ENCODE results near the gene TMOD3. TPM values are rescaled to one million over a fixed set of nuclear protein-coding genes. Genes with fewer than 3 reads are reported as not detected.

TMOD3 gene
- total and polyA plus RNA-seq, 2 of the 8 experiments (the other 6 are each of a cell fraction or from before 2014, with no cell fraction given), result 3.9 to 29.0 TPM

DNA sequence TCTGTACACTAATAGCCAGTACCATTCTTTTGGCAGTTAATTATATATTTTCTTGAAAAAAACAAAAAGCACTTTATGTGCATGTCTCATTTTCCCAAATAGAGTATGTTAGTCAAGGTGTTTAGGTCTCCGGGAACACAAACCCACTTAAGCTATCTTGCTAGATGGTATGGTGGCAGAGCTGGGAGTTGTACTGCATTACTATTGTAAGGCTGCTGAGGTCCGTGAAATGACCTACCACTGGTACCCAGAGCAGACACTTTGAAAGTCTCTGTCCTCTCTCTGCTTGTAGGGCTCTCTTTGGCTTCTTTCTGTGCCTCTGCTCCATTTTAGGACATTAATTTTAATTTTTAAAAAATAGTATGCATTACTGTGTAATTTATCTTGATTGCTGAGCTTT lies 8.8 kb downstream of the TMOD3 start (continued):
- TF ChIP-seq, protein P1, sequence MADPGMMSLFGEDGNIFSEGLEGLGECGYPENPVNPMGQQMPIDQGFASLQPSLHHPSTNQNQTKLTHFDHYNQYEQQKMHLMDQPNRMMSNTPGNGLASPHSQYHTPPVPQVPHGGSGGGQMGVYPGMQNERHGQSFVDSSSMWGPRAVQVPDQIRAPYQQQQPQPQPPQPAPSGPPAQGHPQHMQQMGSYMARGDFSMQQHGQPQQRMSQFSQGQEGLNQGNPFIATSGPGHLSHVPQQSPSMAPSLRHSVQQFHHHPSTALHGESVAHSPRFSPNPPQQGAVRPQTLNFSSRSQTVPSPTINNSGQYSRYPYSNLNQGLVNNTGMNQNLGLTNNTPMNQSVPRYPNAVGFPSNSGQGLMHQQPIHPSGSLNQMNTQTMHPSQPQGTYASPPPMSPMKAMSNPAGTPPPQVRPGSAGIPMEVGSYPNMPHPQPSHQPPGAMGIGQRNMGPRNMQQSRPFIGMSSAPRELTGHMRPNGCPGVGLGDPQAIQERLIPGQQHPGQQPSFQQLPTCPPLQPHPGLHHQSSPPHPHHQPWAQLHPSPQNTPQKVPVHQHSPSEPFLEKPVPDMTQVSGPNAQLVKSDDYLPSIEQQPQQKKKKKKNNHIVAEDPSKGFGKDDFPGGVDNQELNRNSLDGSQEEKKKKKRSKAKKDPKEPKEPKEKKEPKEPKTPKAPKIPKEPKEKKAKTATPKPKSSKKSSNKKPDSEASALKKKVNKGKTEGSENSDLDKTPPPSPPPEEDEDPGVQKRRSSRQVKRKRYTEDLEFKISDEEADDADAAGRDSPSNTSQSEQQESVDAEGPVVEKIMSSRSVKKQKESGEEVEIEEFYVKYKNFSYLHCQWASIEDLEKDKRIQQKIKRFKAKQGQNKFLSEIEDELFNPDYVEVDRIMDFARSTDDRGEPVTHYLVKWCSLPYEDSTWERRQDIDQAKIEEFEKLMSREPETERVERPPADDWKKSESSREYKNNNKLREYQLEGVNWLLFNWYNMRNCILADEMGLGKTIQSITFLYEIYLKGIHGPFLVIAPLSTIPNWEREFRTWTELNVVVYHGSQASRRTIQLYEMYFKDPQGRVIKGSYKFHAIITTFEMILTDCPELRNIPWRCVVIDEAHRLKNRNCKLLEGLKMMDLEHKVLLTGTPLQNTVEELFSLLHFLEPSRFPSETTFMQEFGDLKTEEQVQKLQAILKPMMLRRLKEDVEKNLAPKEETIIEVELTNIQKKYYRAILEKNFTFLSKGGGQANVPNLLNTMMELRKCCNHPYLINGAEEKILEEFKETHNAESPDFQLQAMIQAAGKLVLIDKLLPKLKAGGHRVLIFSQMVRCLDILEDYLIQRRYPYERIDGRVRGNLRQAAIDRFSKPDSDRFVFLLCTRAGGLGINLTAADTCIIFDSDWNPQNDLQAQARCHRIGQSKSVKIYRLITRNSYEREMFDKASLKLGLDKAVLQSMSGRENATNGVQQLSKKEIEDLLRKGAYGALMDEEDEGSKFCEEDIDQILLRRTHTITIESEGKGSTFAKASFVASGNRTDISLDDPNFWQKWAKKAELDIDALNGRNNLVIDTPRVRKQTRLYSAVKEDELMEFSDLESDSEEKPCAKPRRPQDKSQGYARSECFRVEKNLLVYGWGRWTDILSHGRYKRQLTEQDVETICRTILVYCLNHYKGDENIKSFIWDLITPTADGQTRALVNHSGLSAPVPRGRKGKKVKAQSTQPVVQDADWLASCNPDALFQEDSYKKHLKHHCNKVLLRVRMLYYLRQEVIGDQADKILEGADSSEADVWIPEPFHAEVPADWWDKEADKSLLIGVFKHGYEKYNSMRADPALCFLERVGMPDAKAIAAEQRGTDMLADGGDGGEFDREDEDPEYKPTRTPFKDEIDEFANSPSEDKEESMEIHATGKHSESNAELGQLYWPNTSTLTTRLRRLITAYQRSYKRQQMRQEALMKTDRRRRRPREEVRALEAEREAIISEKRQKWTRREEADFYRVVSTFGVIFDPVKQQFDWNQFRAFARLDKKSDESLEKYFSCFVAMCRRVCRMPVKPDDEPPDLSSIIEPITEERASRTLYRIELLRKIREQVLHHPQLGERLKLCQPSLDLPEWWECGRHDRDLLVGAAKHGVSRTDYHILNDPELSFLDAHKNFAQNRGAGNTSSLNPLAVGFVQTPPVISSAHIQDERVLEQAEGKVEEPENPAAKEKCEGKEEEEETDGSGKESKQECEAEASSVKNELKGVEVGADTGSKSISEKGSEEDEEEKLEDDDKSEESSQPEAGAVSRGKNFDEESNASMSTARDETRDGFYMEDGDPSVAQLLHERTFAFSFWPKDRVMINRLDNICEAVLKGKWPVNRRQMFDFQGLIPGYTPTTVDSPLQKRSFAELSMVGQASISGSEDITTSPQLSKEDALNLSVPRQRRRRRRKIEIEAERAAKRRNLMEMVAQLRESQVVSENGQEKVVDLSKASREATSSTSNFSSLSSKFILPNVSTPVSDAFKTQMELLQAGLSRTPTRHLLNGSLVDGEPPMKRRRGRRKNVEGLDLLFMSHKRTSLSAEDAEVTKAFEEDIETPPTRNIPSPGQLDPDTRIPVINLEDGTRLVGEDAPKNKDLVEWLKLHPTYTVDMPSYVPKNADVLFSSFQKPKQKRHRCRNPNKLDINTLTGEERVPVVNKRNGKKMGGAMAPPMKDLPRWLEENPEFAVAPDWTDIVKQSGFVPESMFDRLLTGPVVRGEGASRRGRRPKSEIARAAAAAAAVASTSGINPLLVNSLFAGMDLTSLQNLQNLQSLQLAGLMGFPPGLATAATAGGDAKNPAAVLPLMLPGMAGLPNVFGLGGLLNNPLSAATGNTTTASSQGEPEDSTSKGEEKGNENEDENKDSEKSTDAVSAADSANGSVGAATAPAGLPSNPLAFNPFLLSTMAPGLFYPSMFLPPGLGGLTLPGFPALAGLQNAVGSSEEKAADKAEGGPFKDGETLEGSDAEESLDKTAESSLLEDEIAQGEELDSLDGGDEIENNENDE (IDR thresholded peaks at IDR 0.05; ENCODE audit: insufficient replicate concordance, low read length), result no peak
